ENCODE results near the gene YIF1A. TPM values are rescaled to one million over a fixed set of nuclear protein-coding genes. Genes with fewer than 3 reads are reported as not detected.

YIF1A gene
- total RNA-seq, 4 donors from 2014 or later = 57.7 to 92.5 (median 85.4) TPM

GRCh38 chr11:66268244-66268951, 20.5 kb downstream of the YIF1A start, which contains the start of gene RAB1B:
TSS of gene RAB1B (plus strand) at chr11:66268639. CDS start at chr11:66268680, 41 bp downstream.
- peaks cover 18 to 58% (median 50%) of the 10 kb centered on the region in 4 donors for H3K36me3 ChIP-seq
- H3K27ac ChIP-seq (replicated peaks in 1 of 4) = peak within 1 kb of the TSS; percentile 95 to 98 (median 97)
- DNase-seq (ENCODE audit: extremely low spot score) = peak; percentile 100
- TF ChIP-seq POLR2A (IDR thresholded peaks at IDR 0.05; ENCODE audit: low read depth) (peak; percentile 57), CTCF (IDR thresholded peaks at IDR 0.05) (no peak), POLR2AphosphoS5 (IDR thresholded peaks at IDR 0.05) (peak; percentile 96 to 97)
- H3K4me3 ChIP-seq = peak within 1 kb of the TSS; percentile 71 to 95 (median 83)
- H3K9me3 ChIP-seq = no peaks in the 10 kb centered on the region
- no peaks in the 10 kb centered on the region for H3K27me3 ChIP-seq
- H3K4me1 ChIP-seq = peaks cover 28 to 60% (median 45%) of the 10 kb centered on the region in 4 donors
- intact Hi-C loops (cut with DNase I) = no loop called here
- 0% methylated on average over 26 of the region's 64 CpGs for WGBS

- H3K4me3 ChIP-seq = peak overlapping the region; percentile 71 to 95 (median 83)
- intact Hi-C loops (cut with DNase I) = no loop called here
- H3K4me1 ChIP-seq = peaks cover 28 to 59% (median 45%) of the 10 kb centered on the region in 4 donors
- H3K36me3 ChIP-seq = peaks cover 18 to 58% (median 50%) of the 10 kb centered on the region in 4 donors
- TF ChIP-seq POLR2AphosphoS5 (IDR thresholded peaks at IDR 0.05) (peak; percentile 85 to 90), POLR2A (IDR thresholded peaks at IDR 0.05; ENCODE audit: low read depth) (peak; percentile 53), EP300 (IDR thresholded peaks at IDR 0.05) (no peak), CTCF (IDR thresholded peaks at IDR 0.05) (peak in 1 of 3 experiments; percentile 19)
- peak overlapping the region; percentile 95 to 98 (median 97) for H3K27ac ChIP-seq (replicated peaks in 1 of 4)
- H3K9me3 ChIP-seq = no peaks in the 10 kb centered on the region
- under 1% methylated on average over 23 of the region's 61 CpGs for WGBS
- DNase-seq (ENCODE audit: extremely low spot score) = peak; percentile 98
- H3K27me3 ChIP-seq = no peaks in the 10 kb centered on the region
Observed at GRCh38 chr11:66267379-66268243, 21.3 kb downstream of the YIF1A start.

GRCh38 chr11:66267039-66267378, 21.9 kb downstream of the YIF1A start:
- no peak for TF ChIP-seq POLR2A (IDR thresholded peaks at IDR 0.05; ENCODE audit: low read depth)
- no peak for TF ChIP-seq CTCF (IDR thresholded peaks at IDR 0.05)
- no peak for TF ChIP-seq POLR2AphosphoS5 (IDR thresholded peaks at IDR 0.05)
- TF ChIP-seq EP300 (IDR thresholded peaks at IDR 0.05) = no peak
- WGBS = 15% methylated on average over 13 of the region's 13 CpGs
- H3K27ac ChIP-seq (replicated peaks in 1 of 4) = peak overlapping the region; percentile 95 to 98 (median 97)
- H3K4me1 ChIP-seq = peaks cover 28 to 53% (median 45%) of the 10 kb centered on the region in 4 donors
- H3K27me3 ChIP-seq = no peaks in the 10 kb centered on the region
- DNase-seq (ENCODE audit: extremely low spot score) = no peak
- intact Hi-C loops (cut with DNase I) = no loop called here
- H3K9me3 ChIP-seq = no peaks in the 10 kb centered on the region
- peaks cover 14 to 58% (median 50%) of the 10 kb centered on the region in 4 donors for H3K36me3 ChIP-seq
- peak overlapping the region; percentile 71 to 95 (median 83) for H3K4me3 ChIP-seq

- intact Hi-C loops (cut with DNase I) = no loop called here
- H3K4me3 ChIP-seq = peak overlapping the region; percentile 71 to 95 (median 83)
- H3K27ac ChIP-seq (replicated peaks in 1 of 4) = peak overlapping the region; percentile 95 to 98 (median 97)
- 61% methylated on average over 12 of the region's 20 CpGs for WGBS
- H3K36me3 ChIP-seq = peaks cover 10 to 58% (median 50%) of the 10 kb centered on the region in 4 donors
- no peaks in the 10 kb centered on the region for H3K27me3 ChIP-seq
- H3K9me3 ChIP-seq = no peaks in the 10 kb centered on the region
- H3K4me1 ChIP-seq = peaks cover 28 to 49% (median 45%) of the 10 kb centered on the region in 4 donors
- no peak for DNase-seq (ENCODE audit: extremely low spot score)
- TF ChIP-seq POLR2A (IDR thresholded peaks at IDR 0.05; ENCODE audit: low read depth) (no peak), CTCF (IDR thresholded peaks at IDR 0.05) (no peak), EP300 (IDR thresholded peaks at IDR 0.05) (no peak), POLR2AphosphoS5 (IDR thresholded peaks at IDR 0.05) (no peak)
Observed at GRCh38 chr11:66266378-66267038, 22.4 kb downstream of the YIF1A start.

Data from esophagus muscularis mucosa (tissue), 4 donors.